ENCODE results near the gene PRSS12. TPM values are rescaled to one million over a fixed set of nuclear protein-coding genes. Genes with fewer than 3 reads are reported as not detected.
A peak's percentile ranks its signal among the peaks of the same experiment; 100 is the strongest.

Gene PRSS12
- total RNA-seq, 1 experiment from 2014 or later = 48.7 TPM

DNA sequence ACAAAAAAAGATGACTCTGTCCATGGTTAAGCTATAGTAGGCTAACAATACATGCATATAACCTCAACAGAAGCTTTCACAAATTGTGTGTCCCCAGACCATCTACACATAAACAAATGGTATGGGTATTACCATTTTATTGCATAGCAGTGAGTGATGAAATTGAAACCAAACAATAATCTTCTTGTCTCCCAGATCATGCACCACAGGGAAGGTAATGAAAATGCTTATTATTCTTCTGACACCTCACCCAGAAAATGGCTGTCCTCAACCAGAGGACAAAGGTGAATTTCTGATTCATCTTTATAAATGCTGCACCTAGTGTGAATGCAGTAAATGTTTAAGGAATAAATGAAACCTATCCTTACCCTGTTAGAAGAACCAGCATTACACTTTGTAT is 8.0 kb downstream of the PRSS12 start:
- Mint-ChIP-seq H3K9me3 (ENCODE audit: low read depth, unreplicated experiment) (no peaks in the 10 kb centered on the region), H3K4me1 (ENCODE audit: low read depth, unreplicated experiment) (peaks cover 47% of the 10 kb centered on the region), H3K27me3 (ENCODE audit: unreplicated experiment) (no peaks in the 10 kb centered on the region), H3K27ac (ENCODE audit: unreplicated experiment) (peak overlapping the region; percentile 68), H3K4me3 (ENCODE audit: low read depth, unreplicated experiment) (peak overlapping the region; percentile 37), H3K36me3 (ENCODE audit: insufficient read depth, unreplicated experiment) (peaks cover 17% of the 10 kb centered on the region)
- no peak for DNase-seq
- intact Hi-C loops (cut with micrococcal nuclease; ENCODE audit: unreplicated experiment) = no loop called here
- BruUV-seq (replicated peaks) = no TSS peak
- no peak for TF ChIP-seq CTCF (IDR thresholded peaks at IDR 0.05; ENCODE audit: unreplicated experiment)
- CTCF ChIA-PET = no interaction called here

DNA sequence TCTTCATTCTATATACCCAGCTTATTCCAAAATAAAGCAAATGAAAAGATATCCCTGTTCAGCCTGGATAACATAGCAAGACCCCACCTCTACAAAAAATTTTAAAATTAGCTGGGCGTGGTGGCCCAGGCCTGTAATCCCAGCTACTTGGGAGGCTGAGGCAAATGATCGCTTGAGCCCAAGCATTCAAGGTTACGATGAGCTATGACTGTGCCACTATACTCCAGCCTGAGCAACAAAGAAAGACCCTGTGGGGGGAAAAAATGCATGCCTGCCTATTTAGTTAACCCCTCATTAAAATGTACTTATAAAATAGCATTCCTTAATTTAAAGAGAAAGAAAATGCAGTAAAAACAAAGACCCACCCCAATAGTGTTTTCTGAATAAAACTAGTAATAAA is 9.3 kb downstream of the PRSS12 start:
- Mint-ChIP-seq H3K4me1 (ENCODE audit: low read depth, unreplicated experiment) (peaks cover 49% of the 10 kb centered on the region), H3K9me3 (ENCODE audit: low read depth, unreplicated experiment) (no peaks in the 10 kb centered on the region), H3K27me3 (ENCODE audit: unreplicated experiment) (no peaks in the 10 kb centered on the region), H3K4me3 (ENCODE audit: low read depth, unreplicated experiment) (no peak overlapping the region), H3K36me3 (ENCODE audit: insufficient read depth, unreplicated experiment) (peaks cover 10% of the 10 kb centered on the region), H3K27ac (ENCODE audit: unreplicated experiment) (peak overlapping the region; percentile 66)
- no peak for TF ChIP-seq CTCF (IDR thresholded peaks at IDR 0.05; ENCODE audit: unreplicated experiment)
- CTCF ChIA-PET = interaction anchor here (2.6 kb wide), 1 partner anchor 10 kb away, joined by 15 read pairs; the partner anchor contains the start of gene PRSS12
- no TSS peak for BruUV-seq (replicated peaks)
- no peak for DNase-seq
- intact Hi-C loops (cut with micrococcal nuclease; ENCODE audit: unreplicated experiment) = no loop called here

GRCh38 chr4:118340109-118340508 is 12.7 kb downstream of the PRSS12 start:
- peaks cover 30% of the 10 kb centered on the region for H3K4me1 Mint-ChIP-seq (ENCODE audit: low read depth, unreplicated experiment)
- H3K4me3 Mint-ChIP-seq (ENCODE audit: low read depth, unreplicated experiment) = no peak overlapping the region
- intact Hi-C loops (cut with micrococcal nuclease; ENCODE audit: unreplicated experiment) = no loop called here
- DNase-seq = no peak
- peaks cover 8% of the 10 kb centered on the region for H3K36me3 Mint-ChIP-seq (ENCODE audit: insufficient read depth, unreplicated experiment)
- TF ChIP-seq CTCF (IDR thresholded peaks at IDR 0.05; ENCODE audit: unreplicated experiment) = no peak
- H3K27ac Mint-ChIP-seq (ENCODE audit: unreplicated experiment) = peak overlapping the region; percentile 51
- H3K27me3 Mint-ChIP-seq (ENCODE audit: unreplicated experiment) = no peaks in the 10 kb centered on the region
- no TSS peak for BruUV-seq (replicated peaks)
- H3K9me3 Mint-ChIP-seq (ENCODE audit: low read depth, unreplicated experiment) = no peaks in the 10 kb centered on the region
- CTCF ChIA-PET = interaction anchor here (1.8 kb wide), 1 partner anchor 12 kb away, joined by 8 read pairs; the partner anchor contains the start of gene PRSS12

GRCh38 chr4:118338981-118339765 is 13.6 kb downstream of the PRSS12 start:
- Mint-ChIP-seq H3K9me3 (ENCODE audit: low read depth, unreplicated experiment) (no peaks in the 10 kb centered on the region), H3K36me3 (ENCODE audit: insufficient read depth, unreplicated experiment) (peaks cover 4% of the 10 kb centered on the region), H3K4me1 (ENCODE audit: low read depth, unreplicated experiment) (peaks cover 24% of the 10 kb centered on the region), H3K27ac (ENCODE audit: unreplicated experiment) (peak overlapping the region; percentile 83), H3K4me3 (ENCODE audit: low read depth, unreplicated experiment) (no peak overlapping the region), H3K27me3 (ENCODE audit: unreplicated experiment) (no peaks in the 10 kb centered on the region)
- TF ChIP-seq CTCF (IDR thresholded peaks at IDR 0.05; ENCODE audit: unreplicated experiment) = no peak
- DNase-seq = no peak
- CTCF ChIA-PET = interaction anchor here (1.8 kb wide), 1 partner anchor 13 kb away, joined by 8 read pairs; the partner anchor contains the start of gene PRSS12
- intact Hi-C loops (cut with micrococcal nuclease; ENCODE audit: unreplicated experiment) = no loop called here
- BruUV-seq (replicated peaks) = no TSS peak
